HG03135 (cell line): ENCODE data around the gene RCAN1.
A peak's percentile ranks its signal among the peaks of the same experiment; 100 is the strongest.

Experiments
- ATAC-seq: cut with Tn5 transposase; IDR thresholded peaks from one replicate; pipeline ENCODE4 v1.9.1; 2021; ENCODE audit warnings: mild to moderate bottlenecking, moderate library complexity; ENCODE audit not compliant: unreplicated experiment

RCAN1 gene

DNA sequence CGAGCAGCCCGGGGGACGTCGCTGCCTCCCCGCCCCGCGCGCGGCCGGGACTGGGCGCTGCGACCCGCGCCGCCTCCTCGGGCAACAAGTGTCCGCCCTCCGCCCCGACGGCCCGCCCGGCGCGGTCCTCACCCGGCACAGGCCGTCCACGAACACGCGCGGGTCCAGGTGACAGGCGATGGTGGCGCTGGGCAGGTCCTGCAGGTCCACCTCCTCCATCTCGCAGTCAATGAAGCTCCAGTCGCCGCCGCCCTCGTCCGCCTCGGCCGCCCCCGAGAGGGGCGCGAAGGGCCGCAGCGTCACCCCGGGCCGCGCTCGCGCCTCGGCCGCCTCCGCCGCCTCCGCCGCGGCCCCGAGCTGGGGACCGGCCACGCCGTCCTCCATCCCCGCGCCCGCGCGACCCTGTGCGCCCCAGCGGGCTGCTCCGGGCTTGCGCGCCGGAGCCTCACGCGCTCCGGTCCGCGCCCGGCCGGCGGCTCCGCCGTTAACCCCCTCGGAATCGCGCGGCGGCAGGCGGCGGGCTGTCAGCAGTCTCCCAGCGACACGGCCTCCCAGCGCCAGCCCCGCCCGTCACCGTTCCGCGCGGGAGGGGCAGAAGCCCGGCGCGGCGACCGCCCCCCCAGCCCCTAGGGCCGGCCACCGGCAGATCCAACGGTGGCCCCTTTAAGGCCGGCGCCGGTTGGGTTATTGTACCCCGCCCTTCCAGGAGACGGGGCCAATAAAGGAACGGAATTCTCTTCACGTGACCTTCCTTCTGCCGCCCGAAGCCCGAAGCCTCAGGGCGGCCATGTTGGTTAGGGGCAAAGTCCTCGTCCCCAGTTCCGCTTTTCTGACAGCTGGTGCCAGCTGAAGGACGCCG is at the start of gene RCAN1:
TSS of gene RCAN1 (minus strand) at position 486 of the 859 bp plus-strand sequence. CDS start at position 384, 102 bp downstream.
- peak; percentile 96 for ATAC-seq

DNA sequence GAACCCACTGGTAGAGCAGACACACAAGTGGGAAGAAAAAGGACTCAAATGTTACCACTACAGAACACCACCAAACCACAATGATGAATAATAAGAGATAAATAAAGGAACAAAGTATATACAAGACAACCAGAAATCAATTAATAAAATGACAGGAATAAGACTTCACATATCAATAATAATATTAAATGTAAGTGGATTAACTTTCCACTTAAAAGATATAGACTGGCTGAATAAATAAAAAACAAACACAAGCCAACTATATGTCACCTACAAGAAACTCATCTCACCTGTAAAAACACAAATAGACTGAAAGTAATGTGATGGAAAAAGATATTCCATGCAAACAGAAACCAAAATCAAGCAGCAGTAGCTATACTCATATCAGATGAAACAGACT is 46.9 kb upstream of the RCAN1 start:
- no peak for ATAC-seq

DNA sequence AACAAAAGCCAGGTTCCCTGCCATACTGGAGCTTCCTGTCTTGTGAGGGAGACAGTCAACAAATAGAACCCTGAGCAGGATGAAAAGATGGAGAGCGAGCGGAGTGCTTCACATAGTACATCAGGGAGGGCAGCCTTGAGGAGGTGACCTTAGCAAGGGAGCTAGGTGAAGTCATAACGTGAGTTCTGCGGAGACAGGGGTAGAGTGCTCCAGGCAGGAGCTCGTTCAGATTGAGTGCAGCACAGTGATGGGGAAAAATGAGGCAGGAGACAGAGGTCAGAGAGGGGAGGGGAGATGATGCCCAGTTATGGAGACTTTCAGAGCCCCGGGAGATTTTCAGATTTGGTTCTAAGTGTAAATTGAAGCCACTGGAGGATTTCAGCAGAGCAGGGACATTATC is 38.6 kb upstream of the RCAN1 start:
- no peak for ATAC-seq

DNA sequence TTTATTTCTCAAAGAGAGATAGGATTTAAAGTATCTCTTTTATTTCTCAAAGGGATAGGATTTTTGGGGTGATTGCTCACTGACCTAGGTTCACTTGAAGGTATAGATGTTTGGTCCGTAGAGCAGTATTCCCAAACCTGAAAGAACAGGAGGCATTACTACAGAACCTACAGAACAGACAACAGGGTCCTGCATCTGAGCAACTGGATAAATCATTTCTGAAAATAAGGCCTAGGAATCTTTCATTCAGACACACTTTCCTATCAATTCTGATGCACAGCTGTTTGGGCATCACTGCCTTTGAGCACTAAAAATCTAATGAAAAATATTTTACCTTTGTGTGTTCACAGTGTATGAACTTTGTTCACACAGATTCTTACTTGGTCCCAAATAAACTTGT is 36.7 kb upstream of the RCAN1 start:
- no peak for ATAC-seq

DNA sequence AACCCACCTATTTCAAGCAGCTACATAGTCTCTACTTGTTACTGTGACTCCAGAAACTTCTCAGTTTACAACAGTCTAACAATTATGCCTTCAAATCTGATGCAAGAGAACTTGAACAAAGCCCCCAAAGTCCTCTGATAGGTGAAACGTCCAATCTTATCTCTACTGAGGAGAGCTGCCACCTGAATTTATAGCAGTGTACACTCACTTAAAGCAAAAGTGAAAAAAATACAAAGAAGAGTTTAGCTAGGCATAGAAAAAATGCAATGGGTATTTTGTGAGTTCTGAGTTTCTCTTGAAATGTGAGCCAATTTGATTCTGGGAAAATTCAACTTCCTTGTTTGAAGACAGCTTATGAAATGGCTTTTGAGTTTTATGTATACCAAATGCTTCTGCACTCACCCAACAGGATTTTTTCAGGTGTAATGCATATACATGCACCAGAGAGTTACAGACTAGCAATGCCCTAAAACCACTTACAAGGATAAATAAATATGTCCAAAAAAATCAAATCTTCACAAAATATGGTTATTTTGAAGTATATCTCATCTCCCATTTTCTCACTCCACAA is 36.0 kb upstream of the RCAN1 start:
- ATAC-seq = no peak

DNA sequence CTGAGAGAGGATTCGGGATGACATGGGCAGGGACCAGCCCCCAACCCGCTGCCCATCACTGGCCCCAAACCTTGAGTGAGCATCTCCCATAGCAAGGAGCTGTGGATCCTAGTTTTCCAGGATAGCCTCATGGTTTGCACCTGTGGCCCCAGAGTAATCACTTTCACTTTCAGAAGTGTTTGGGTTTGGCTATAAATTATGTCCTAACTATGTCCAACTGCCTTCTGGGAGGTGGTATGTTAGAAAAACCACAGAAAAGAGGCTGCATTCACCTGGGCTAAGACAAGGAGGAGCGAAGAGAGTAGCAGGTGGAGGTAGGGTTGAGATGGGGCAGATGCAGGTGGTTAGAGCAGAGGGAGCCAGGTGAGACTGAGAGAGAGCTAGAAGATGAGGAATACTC is 34.5 kb upstream of the RCAN1 start:
- ATAC-seq = no peak

DNA sequence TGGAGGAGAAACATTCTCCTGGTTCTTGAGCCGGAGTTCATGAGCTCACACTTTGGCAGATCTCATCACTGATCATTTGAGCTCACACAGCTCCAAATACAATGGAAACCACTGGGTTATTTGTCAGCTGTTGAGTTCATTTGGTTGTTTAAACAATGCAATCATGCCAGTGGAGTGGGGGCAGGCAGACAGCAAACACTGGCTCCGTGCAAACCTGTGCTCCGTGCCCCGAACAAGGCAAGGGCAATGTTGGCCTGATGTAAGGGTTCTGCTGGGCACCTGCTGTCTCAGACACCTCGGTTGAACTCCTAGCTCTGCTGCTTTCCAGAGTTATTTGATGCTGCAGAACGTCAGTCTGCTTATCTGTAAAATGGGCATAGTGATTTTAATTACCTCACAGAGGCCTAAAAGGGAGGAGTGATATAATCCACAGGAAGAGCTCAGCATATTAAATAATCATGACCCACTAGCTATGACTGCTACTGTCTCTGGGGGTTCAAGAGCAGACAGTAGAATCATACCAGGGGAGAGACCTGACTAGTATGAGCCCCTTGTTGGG is 33.9 kb upstream of the RCAN1 start:
- ATAC-seq = no peak

DNA sequence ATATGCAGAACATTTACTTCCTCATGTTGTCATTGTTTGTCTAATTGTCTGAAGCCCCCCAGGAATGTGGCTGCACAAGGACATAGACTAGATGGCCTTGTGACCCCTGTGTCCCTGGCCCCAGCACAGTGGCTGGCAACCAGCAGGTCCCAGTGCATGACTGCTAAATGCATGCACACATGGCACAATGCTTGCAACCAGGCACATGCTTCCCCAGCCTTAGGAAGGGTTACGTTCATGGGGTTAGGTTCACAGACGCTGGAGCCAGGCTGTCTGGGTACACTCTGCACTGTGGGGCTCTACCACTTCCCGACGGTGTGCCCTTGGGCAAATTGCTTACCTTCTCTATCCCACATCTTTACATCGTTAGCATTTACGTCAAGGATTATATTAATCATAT is 32.6 kb upstream of the RCAN1 start:
- ATAC-seq = no peak

DNA sequence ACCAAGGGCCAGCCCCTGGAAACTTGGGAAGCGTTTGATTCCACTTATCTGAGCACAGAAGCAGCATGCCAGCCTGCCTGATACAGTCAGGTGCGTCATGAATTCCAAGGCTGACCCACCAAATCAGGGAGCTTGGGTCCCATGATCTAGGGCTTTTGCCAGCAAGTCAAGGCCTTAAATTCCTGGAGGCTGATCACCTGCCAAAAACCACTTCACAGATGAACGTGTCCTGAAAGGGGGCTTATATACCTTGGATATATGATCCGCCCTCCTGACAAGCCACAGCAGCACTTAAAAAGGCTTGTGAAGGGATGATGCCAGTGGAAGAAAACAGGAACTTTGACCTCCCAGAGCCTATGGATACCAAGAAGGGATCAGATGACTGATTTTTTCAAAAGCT is 29.9 kb upstream of the RCAN1 start:
- ATAC-seq = no peak

DNA sequence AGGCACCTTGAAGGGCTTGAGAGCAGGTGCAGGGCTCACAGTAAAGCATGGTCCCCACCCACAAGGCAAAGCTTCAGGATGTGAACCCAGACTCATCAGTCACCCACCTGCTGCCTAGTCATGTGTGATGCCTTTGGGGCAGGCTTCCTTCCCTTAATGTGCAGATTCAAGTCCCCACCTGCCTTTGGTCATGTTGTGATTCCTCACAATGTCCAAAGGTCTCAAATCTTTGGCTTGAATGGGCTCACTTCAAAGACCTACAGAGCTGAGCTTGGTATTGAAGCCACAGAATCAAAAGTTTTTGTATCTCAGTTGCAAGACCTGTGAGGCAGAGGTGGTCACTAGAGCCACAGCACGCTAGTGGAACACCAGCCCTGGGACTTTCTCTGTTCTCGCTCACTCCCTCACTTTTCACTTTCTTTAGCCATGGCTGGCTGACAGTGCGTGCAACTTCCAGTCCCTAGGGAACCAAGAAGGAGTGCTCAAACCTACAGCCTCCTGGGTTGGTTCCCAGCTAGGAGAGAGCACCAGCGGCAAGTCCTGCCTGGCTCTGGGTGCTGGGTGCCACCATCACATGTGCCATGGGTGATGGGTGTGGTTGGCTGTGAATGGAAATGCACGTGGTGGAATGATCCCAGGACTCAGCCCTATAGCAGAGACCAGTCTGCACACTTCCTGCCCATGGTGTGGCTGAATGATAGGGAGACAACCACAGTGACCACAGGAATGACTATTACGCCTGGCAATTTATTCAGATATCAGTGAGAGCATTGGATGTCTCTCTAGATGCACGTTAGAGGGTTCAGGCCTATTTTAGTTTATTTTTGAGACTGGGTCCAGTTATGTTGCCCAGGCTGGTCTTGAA is 27.5 kb upstream of the RCAN1 start:
- peak; percentile 59 for ATAC-seq

DNA sequence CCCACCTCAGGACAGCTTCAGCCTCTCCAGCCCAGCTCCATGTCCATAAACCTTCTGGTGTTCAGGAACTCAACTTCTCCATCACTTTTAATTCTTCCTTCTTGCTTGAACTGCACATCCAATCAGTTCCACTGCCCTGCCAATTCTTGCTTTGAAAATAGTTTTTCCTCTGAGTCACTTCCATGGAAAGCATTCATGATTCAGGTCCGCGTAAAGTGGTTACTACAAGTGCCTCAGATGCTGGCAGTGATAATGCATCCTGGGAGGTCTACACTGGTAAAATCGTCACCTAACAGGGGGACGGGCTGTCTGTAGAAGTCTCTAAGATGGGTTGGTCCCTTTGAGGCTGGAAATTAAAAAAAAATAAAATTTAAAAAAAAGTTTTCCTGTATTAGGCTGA is 25.9 kb upstream of the RCAN1 start:
- no peak for ATAC-seq

DNA sequence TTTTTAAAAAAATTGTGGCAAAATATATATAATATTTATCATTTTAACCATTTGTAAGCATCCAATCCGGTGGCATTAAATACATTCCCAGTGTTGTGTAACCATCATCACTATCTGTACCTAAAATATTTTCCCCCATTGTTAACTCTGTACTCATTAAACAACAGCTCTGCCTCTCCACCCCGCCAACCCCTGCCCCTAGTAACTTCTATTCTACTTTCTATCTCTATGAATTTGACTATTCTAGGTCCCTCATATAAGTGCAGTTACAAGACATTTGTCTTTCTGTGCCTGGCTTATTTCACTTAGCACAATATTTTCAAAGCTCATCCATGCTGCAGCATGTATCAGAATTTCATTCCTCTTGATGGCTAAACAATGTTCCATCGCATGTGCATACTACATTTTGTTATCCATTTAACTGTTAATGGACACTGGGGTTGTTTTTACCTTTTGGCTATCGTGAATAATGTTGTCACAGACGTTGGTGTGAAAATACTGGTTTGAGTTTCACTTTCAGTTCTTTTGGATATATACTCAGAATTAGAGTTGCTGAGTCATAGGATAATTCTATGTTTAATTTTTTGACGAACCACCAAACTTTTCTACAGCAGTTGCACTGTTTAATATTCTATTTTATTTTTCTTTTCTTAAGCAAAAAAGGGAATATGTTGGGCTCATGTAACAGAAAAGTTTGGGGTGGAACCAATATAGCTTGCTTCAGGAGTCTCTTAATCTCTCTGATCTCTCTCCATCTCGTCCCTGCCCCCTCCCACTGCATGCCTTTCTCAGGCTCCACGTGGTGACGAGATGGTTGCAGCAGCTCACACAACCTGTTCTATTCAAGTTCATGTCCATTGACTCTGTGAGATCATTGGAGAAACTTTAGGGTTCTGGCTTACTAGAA is 25.2 kb upstream of the RCAN1 start:
- ATAC-seq = no peak

DNA sequence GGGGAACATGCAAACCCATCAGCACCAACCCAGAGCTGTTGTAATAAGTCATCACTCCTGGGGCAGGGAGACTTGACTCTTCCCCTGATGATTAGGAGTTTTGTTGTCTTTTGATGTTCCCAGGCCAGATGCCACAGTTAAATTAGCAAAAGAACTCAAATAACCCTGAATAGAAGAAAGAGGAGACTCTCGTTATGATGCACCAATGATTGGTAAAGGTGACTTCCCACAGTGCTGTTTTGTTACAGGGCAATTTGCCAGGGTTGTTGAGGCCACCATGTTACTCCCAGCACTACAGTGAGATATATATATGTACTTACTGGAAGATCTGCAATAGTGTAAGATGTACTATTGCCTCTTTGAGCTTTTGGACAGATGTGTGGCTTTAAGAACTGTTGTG is 24.3 kb upstream of the RCAN1 start:
- ATAC-seq = no peak

DNA sequence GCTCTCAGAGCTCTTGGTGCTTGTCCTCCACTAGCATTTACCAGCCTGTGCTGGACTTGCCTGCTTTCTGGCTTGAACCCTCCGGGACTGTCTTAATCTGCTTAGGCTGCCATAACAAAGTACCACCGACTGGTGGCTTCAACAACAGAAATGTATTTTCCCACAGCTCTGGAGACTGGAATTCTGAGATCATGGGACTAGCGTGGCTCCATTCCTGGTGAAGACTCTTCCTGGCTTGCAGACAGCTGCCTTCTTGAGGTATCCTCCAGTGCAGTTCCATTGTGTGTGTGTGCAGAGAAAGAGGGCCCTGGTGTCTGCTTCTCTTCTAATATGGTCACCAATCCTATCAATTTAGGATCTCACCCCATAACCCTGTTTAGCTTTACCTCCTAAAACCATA is 22.0 kb upstream of the RCAN1 start:
- ATAC-seq = no peak

DNA sequence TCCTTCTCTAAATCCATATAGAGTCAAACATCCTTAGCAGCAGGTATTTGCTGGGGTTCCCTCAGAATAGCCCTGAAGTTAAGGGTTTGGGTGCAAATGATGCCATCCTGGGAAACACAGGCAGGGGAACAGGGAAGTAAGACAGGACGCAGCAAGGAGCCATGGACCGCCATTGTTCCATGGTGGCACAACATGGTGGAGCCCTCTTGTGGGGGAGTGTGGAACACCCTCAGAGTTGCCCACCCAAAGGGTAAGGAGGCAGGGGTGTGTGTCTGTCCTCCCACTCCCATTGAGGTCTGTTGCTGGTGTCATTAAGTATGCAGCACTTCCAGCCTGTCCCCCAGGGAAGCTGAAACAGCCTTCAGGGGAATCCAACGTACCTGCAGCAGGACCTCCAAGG is 20.4 kb upstream of the RCAN1 start:
- ATAC-seq = no peak

DNA sequence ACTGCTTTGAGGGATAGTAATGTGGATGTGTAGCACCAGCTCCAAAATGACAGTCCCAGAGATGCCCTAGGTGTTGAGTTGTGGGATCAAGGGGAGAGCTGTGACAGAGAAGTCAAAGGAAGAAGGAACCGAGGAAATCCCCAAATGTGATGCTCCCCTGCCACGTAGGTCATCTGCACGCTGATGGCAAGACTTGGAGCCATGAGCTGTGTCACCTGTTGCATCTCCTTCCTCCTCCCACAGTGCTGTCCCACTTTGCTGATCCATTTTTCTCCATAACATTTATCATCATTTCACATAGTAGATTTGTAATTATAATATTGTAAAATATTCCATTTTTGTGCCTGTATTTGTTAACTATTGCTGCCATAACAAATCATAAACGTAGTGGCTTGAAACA is 17.6 kb upstream of the RCAN1 start:
- no peak for ATAC-seq

DNA sequence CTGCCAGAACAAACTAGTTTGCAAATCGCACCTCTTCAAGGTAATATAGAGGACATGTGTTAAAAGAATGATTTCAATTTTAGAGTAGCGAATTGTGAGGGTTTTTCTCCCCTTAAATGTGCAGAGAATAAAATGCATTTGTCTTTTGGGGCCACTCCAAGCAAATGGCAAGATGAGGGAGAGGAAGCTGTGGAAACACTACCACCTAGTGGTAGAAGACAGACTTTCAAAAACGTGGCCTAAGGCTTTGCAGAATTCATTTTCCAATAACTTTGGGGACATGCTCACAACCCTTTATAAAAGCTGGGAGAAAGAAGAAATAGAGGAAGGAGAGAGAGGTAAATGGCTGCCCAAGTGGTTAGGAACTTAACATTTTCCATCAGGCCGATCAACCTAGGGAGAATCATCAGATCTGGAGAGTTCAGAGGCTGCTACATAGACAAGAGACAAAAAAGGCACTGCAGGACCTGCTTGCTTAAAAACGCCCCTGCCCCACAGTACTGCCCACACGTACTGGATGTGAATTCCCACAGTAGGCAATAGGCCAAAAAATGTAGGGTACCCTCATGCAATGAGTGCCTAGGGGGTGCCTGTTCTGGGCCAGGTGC is 15.7 kb upstream of the RCAN1 start:
- no peak for ATAC-seq

DNA sequence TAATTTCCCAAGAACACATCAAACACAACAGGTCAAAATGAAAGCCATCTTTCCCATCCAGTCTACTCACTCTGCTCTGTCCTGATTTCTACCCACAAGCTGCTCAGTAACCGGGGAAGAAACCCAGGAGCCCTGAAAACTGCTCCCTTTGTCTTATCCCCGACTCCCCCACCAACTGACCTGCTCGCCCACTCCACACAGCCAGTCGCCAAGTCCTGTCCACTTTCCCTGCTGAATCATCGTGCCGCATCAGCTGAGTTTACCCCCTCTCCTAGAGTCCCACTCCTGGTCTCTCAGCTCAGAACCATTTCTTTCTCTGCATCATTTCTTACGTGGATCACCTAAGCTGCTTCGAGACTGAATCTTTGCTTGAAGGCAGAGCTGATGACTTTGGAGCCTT is 11.2 kb upstream of the RCAN1 start:
- ATAC-seq = no peak

DNA sequence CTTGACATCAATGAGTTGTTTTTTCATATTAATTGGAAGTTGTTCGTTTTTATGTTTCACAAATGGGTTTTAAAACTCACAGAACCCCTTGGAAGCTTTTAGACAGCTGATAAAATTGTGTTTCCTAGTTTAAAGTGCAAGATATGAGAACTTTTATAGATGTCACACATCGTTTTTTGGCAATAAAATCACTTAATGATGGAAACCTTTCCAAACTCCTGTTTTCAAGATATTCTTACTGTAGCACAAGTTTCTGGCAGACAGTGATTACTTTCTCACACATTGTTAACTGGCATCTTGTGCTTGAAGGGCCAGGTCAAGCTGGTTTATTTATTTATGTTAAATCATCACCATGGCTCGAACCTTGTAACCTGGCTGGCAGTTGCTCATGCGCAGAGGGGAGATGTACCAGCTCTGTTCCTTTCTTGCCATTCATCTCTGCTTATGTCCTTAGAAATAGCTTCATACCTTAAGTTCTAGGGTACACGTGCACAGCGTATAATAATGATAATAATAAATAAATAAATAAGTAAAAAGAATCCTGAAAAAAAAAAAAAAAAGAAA is 10.2 kb upstream of the RCAN1 start:
- ATAC-seq = no peak

DNA sequence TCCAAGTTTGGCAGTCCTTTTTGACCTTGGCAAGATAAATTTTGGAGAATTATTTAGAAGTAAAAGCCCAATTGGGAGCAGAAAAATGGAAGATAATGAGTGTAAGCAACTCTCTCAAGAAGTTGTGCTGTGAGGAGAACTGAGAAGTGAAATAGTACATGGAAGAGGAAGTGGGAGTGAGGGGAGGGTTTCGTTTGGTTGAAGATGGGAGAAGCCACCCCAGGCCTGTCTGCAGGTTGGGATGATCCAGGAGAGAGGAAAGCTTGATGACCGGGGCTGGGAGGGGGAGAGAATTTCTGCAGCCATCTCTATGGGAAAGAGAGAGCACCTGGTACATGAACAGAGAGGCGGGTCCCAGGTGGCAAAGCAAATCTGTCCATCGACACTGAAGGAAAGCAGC is 8.6 kb upstream of the RCAN1 start:
- no peak for ATAC-seq
